AG09309 (cell line): ENCODE results near the gene ATPAF1.
"Not testable (repeated sequence)": the region's sequence is repeated elsewhere in the genome, so short reads cannot be mapped to it uniquely, and the experiment has no call there.

Experiments
- DNase-seq: peaks from one replicate; pipeline ENCODE4 v3.0.0-alpha.2; 2010; ENCODE audit warnings: low read depth
- H3K4me3 ChIP-seq: 2 replicates; pipeline ENCODE4 v1.5.1; 2011; ENCODE audit warnings: mild to moderate bottlenecking, low read depth, low read length, moderate library complexity; ENCODE audit not compliant: control insufficient read depth
- TF ChIP-seq, protein P1 (sequence below): IDR thresholded peaks from 2 replicates; pipeline ENCODE4 v1.5.1; 2011; ENCODE audit warnings: mild to moderate bottlenecking, low read depth, low read length, inconsistent platforms; ENCODE audit not compliant: insufficient read depth, control insufficient read depth; ENCODE audit errors: missing control alignments

ATPAF1 gene

DNA sequence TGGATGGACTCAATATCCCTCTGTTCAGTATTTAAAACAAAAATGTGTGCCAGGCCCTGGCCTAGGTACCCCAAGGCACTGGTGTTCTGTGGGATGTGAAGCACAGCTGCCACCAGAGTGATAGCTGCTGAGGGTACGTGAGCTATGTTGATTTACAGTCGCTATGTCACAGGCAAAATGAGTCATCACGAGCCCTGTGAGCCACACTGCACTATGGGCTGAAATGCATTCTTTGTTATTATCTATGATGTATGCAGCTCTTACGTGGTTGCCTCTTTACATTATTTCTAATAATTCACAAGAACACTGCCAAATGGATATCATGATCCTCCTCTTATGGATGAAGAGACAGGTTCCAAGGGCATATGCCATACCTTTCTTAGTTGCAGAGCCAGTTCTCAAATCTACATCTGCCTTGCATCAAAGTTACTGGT is 5.6 kb upstream of the ATPAF1 start:
- no peak for DNase-seq
- H3K4me3 ChIP-seq = no peak overlapping the region
- TF ChIP-seq, protein P1, sequence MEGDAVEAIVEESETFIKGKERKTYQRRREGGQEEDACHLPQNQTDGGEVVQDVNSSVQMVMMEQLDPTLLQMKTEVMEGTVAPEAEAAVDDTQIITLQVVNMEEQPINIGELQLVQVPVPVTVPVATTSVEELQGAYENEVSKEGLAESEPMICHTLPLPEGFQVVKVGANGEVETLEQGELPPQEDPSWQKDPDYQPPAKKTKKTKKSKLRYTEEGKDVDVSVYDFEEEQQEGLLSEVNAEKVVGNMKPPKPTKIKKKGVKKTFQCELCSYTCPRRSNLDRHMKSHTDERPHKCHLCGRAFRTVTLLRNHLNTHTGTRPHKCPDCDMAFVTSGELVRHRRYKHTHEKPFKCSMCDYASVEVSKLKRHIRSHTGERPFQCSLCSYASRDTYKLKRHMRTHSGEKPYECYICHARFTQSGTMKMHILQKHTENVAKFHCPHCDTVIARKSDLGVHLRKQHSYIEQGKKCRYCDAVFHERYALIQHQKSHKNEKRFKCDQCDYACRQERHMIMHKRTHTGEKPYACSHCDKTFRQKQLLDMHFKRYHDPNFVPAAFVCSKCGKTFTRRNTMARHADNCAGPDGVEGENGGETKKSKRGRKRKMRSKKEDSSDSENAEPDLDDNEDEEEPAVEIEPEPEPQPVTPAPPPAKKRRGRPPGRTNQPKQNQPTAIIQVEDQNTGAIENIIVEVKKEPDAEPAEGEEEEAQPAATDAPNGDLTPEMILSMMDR = no peak

DNA sequence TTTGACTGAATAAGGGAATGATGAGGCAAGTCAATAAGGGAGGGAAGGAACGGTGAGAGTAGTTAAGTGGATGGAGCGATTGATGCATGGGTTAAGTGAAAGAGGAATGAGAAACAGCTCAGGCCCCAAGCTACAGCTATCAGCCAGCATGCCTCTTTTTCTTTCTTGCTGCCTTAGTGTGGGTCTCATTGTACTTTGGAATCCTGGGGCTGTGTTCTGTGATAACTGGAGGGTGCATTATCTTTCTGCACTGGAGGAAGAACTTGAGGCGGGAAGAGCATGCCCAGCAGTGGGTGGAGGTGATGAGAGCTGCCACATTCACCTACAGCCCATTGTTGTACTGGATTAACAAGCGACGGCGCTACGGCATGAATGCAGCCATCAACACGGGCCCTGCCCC is 4.5 kb upstream of the ATPAF1 start:
- TF ChIP-seq, protein P1 = no peak
- no peak for DNase-seq
- H3K4me3 ChIP-seq = no peak overlapping the region

DNA sequence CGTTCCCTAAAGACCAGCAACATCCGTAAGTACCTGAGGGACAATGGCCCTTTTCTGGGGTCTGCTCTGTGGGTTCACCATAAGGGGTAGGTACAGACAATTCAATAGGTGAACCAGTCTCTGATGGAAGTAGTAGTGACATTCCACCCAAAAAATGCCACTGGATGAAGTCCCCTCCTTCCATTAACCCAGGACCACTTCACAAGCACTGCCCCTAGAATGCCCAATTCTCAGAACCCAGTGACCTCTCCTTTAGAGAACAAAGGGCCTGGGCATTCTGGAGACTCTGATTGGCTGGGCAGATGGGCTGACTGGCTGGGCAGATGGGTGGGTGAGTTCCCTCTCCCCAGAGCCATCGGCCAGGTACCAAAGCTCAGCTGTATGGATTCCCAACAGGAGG is 3.4 kb upstream of the ATPAF1 start, which contains the start of gene TEX38:
TEX38 (plus strand) TSS at position 301 of the 400 bp plus-strand sequence; CDS start at position 382, 81 bp downstream.
- DNase-seq = no peak
- H3K4me3 ChIP-seq = no peak within 1 kb of the TSS
- TF ChIP-seq, protein P1 = no peak

GRCh38 chr1:46670134-46670533 is 2.0 kb upstream of the ATPAF1 start:
- DNase-seq = no peak
- H3K4me3 ChIP-seq = no peak overlapping the region
- TF ChIP-seq, protein P1 = no peak

DNA sequence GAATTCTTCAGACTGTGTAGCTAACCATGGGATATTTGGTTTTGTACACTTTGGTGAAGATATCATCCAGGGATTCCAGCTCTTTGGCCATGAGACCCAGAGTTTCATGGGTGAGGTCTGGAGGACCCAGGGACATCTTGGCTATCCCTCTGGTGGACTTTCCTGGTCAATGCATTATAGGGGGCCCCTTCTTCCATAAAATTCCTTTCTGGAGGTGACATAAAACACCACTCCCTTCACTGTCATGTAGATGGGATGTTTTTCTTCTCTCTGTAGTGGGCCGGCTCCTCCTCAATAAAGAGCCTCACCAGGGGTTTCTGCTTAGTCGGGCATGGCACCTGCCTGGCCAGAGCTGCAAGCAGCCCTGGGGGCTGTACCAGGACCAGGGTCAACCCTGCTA is 2.2 kb downstream of the ATPAF1 start:
- no peak overlapping the region for H3K4me3 ChIP-seq
- TF ChIP-seq, protein P1 = no peak
- DNase-seq = no peak

- DNase-seq, H3K4me3 ChIP-seq: not testable (repeated sequence)
Observed at GRCh38 chr1:46662919-46663318, 5.2 kb downstream of the ATPAF1 start.

DNA sequence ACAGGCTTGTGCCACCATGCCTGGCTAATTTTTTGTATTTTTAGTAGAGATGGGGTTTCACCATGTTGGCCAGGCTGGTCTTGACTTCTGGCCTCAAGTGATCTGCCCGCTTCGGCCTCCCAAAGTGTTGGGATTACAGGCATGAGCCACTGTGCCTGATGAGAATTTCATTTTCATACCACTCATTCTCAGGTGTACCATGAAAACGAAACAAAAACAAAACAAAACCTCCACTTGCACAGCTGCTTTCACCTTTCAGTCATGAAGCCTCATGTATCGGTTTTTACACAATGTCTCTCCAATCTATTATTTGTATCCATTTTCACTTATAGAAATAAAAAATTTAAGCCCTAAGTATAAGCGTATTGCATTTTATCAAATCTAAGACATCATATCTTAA is 8.0 kb downstream of the ATPAF1 start:
- DNase-seq, H3K4me3 ChIP-seq: not testable (repeated sequence)

GRCh38 chr1:46659307-46659870 is 8.8 kb downstream of the ATPAF1 start:
- DNase-seq = no peak
- H3K4me3 ChIP-seq = no peak overlapping the region
- TF ChIP-seq, protein P1 = no peak
